Psoas muscle (tissue), 8 donors: Measurements from ENCODE around the gene GNLY. TPM values are rescaled to one million over a fixed set of nuclear protein-coding genes. Genes with fewer than 3 reads are reported as not detected.

Source experiments
- ATAC-seq, 4 donors: fragments of 200-7000 bp; cut with Tn5 transposase; one replicate each; pipeline ENCODE4 v1.9.1; 2020; ENCODE audit warnings: moderate library complexity in 3 of 4, mild to moderate bottlenecking in 2 of 4
- DNase-seq, 2 donors: peaks; one replicate each; pipeline ENCODE4 v3.0.0-alpha.2; 2020
- H3K27ac ChIP-seq: fragments of 200-600 bp; one replicate; pipeline ENCODE4 v1.8.0; 2022
- H3K27me3 ChIP-seq, 3 donors: fragments of 200-600 bp in 1 of 3; one replicate each; pipeline versions ENCODE4 v1.6.1 to v1.8.0; 2013 to 2022; ENCODE audit warnings: low read length in 2 of 3, mild to moderate bottlenecking in 2 of 3, moderate library complexity in 1 of 3; ENCODE audit not compliant: insufficient read depth in 3 of 3
- H3K36me3 ChIP-seq, 2 donors: fragments of 200-600 bp in 1 of 2; one replicate each; pipeline versions ENCODE4 v1.6.1 to v1.8.0; 2013 to 2022; ENCODE audit warnings: low read depth in 1 of 2, mild to moderate bottlenecking in 1 of 2, moderate library complexity in 1 of 2; ENCODE audit not compliant: insufficient read depth in 1 of 2
- H3K4me1 ChIP-seq: fragments of 200-600 bp; one replicate; pipeline ENCODE4 v1.8.0; 2022
- H3K4me3 ChIP-seq: fragments of 200-600 bp; one replicate; pipeline ENCODE4 v1.8.0; 2022; ENCODE audit warnings: mild to moderate bottlenecking
- H3K9me3 ChIP-seq: fragments of 200-600 bp; one replicate; pipeline ENCODE4 v1.8.0; 2022
- CTCF ChIP-seq: fragments of 200-600 bp; IDR thresholded peaks from one replicate; pipeline ENCODE4 v1.8.0; 2022; ENCODE audit warnings: antibody characterized with exemption
- WGBS, 3 donors: extraction: QIAGEN DNeasy Blood & Tissue Kit; methylation state at CpG; one replicate each; pipeline versions ENCODE4 v1.1.6 to v1.1.7; 2013; 5-methylcytosine and 5-hydroxymethylcytosine counted together
- intact Hi-C, 2 donors: fragments of 100-400 bp; cut with DNase I; formaldehyde crosslinking; loops; one replicate each; pipeline versions ENCODE4 v1.11.0 to v1.14.2; 2022
- polyA plus RNA-seq, 3 donors: library from polyadenylated mRNA; stranded (reverse); fragments of 200-250 nt; gene quantifications; one replicate each; pipeline ENCODE4 v1.2.3, GENCODE V29; 2013
- total RNA-seq, 4 donors: library from RNA; stranded (reverse); fragmentation: NEBNext Ultra II Directional in 2 of 4; extraction: Animal tissue kit (Norgen Biotek cat#: 25700) in 2 of 4; gene quantifications; one replicate each; pipeline versions ENCODE4 v1.2.1 to v1.2.4, GENCODE V29; 2021 to 2023
- donor health status: healthy with polysubstance abuse.
- donor health status: DM: no; HTN: no; CAD: no; lungs with moderate emphysema.
- donor health status: Bipolar disorder and iron deficiency.
- donor health status: healthy.
- donor health status: DM: yes; HTN: yes; CAD: no.
- donor health status: DM: no; HTN: no; CAD: no.
- donor health status: DM: no; HTN: no; CAD: no.
- donor health status: DM: yes; HTN: yes; CAD: no.

Gene GNLY
- total and polyA plus RNA-seq, 7 donors, result 0.58 to 31.6 (median 8.2) TPM

- intact Hi-C loops, result loop anchor here (2.0 to 5.0 kb wide), 2 partner anchors 25 to 68 kb away; no protein-coding TSS in a partner anchor
- peak overlapping the region; percentile 87 for H3K27ac ChIP-seq
- no peak for TF ChIP-seq CTCF
- ATAC-seq, result peak; percentile 81 to 95 (median 89)
- peaks cover 64% of the 10 kb centered on the region for H3K4me1 ChIP-seq
- H3K4me3 ChIP-seq, result no peak overlapping the region
- H3K36me3 ChIP-seq, result no peaks in the 10 kb centered on the region
- WGBS, 3 donors, result 23 to 38% (median 25%) methylated on average over 2 of the region's 2 CpGs
- H3K27me3 ChIP-seq, result no peaks in the 10 kb centered on the region
- DNase-seq, result peak; percentile 48 to 76
- H3K9me3 ChIP-seq, result no peaks in the 10 kb centered on the region
Measured at GRCh38 chr2:85705680-85706039, 11.5 kb downstream of the GNLY start.

- H3K9me3 ChIP-seq, result no peaks in the 10 kb centered on the region
- DNase-seq, result no peak
- intact Hi-C loops, result loop anchor here (2.0 to 5.0 kb wide), 2 partner anchors 25 to 69 kb away; no protein-coding TSS in a partner anchor
- peak overlapping the region; percentile 87 for H3K27ac ChIP-seq
- no peaks in the 10 kb centered on the region for H3K27me3 ChIP-seq
- no peak overlapping the region for H3K4me3 ChIP-seq
- 70 to 88% (median 85%) methylated on average over 6 of the region's 6 CpGs for WGBS, 3 donors
- peaks cover 64% of the 10 kb centered on the region for H3K4me1 ChIP-seq
- TF ChIP-seq CTCF, result no peak
- H3K36me3 ChIP-seq, result no peaks in the 10 kb centered on the region
- peak in 3 of 4 donors; percentile 4 to 12 (median 9) for ATAC-seq
Measured at GRCh38 chr2:85706063-85706462, 11.9 kb downstream of the GNLY start.

- Histone ChIP-seq H3K9me3 (no peaks in the 10 kb centered on the region), H3K4me1 (peaks cover 68% of the 10 kb centered on the region)
Measured at GRCh38 chr2:85706599-85707296, 12.6 kb downstream of the GNLY start.

GRCh38 chr2:85707304-85707703, 13.1 kb downstream of the GNLY start:
- Histone ChIP-seq H3K4me1 (peaks cover 65% of the 10 kb centered on the region), H3K36me3 (no peaks in the 10 kb centered on the region), H3K27ac (peak overlapping the region; percentile 87), H3K27me3 (no peaks in the 10 kb centered on the region), H3K4me3 (no peak overlapping the region), H3K9me3 (no peaks in the 10 kb centered on the region)
- ATAC-seq (peak; percentile 39 to 68 (median 62)), DNase-seq (no peak)
- 2 to 6% (median 2%) methylated on average over 10 of the region's 10 CpGs for WGBS, 3 donors
- intact Hi-C loops, result loop anchor here (1.0 to 5.0 kb wide), 3 partner anchors 27 to 70 kb away; no protein-coding TSS in a partner anchor
- peak; percentile 89 for TF ChIP-seq CTCF

More at GRCh38 chr2:85706599-85707296, 12.6 kb downstream of the GNLY start:
- ATAC-seq, result peak in 1 of 4 donors; percentile 1
- peak; percentile 46 to 66 for DNase-seq
- TF ChIP-seq CTCF, result no peak
- no peak overlapping the region for H3K4me3 ChIP-seq
- H3K27me3 ChIP-seq, result no peaks in the 10 kb centered on the region
- H3K27ac ChIP-seq, result peak overlapping the region; percentile 87
- intact Hi-C loops, result loop anchor here (1.0 to 5.0 kb wide), 3 partner anchors 26 to 69 kb away; no protein-coding TSS in a partner anchor
- H3K36me3 ChIP-seq, result no peaks in the 10 kb centered on the region
- 79 to 90% (median 89%) methylated on average over 10 of the region's 10 CpGs for WGBS, 3 donors
